NCI-H82 treated with DMSO at 0.1 percent for 48 hours (cell line): ENCODE data around the gene ULK4.
"Not testable (repeated sequence)": the region's sequence is repeated elsewhere in the genome, so short reads cannot be mapped to it uniquely, and the experiment has no call there.

Experiments used
- DNase-seq: peaks from one replicate; lab custom pipeline; 2025; ENCODE audit not compliant: unreplicated experiment; lab: John Stamatoyannopoulos, UW

ULK4 gene

DNA sequence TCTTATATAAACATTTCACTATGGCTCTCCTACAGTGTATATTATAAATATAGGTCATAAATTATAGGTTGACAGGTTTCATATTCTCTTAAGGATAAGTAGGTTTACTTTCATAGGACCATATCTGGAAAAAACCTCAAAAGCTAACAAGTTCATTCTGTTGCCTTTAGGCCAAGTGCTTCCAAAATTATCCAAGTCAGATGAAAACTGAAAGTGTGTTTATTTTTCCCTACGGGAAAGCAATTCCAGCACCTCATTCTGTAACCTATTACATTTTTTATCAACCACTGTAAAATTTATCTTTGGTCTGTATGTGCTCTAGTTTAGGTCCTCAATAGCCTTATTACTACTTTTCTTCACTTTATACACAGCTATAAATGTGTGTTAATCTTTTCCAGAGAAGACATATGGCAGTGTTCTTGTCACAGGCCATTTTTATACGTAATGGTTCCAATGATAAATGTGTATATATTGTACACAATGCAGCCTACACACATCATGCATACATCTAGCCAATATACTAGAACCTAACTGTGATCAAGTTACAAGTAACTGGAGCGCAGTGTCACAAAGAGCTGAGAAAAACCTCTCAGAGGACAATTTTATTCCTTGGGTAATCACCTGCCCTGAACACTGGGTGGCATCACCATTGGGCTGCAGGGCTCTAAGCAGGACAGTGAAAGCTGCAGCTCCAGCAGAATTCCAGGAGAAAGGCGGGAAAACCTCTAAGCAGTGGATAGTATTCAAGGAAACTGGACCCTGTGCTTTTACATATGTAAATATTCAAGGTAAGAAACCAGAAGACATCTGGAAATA, 511.3 kb downstream of the ULK4 start:
- no peak for DNase-seq

DNA sequence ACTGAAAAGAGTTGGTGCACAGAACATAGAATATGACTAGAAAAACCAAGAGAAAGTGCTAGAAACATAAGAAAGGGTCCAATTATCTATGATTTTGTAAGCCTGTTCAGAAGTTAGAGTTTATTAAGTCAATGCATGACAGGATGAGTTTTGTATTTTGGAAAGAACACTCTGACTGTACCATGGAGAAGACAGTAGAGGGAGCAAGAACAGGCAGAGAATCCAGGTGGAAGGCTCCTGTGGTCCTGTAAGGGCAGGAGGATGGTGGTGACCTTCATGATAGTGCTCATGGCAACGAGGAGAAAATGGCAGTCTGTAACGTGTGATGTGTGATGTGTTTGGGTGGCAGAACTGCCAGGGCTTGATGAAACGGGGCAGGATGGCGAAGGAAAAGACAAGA, 513.5 kb downstream of the ULK4 start:
- DNase-seq: no peak

DNA sequence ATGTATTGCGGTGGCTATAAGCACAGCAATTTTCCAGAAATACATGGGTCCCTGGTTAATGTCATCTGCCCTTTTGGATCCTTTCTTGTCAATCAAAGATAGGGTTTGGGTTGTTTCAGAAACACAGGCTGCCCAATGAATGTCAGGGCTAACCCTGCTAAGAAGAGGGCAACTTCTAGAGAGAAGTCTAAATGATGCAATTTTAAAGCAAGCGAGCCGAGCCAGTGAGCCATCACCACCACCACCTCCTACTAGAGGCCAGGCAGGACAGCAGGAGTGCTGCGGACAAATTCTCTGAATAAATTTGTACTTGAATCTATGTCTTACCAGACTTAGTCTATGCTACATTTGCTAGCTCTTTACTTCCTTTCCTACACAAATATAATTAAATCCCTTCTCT, 514.2 kb downstream of the ULK4 start:
- DNase-seq: no peak

DNA sequence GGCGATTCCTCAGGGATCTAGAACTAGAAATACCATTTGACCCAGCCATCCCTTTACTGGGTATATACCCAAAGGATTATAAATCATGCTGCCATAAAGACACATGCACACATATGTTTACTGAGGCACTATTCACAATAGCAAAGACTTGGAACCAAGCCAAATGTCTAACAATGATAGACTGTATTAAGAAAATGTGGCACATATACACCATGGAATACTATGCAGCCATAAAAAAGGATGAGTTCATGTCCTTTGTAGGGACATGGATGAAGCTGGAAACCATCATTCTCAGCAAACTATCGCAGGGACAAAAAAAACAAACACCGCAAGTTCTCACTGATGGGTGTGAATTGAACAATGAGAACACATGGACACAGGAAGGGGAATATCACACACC, 515.6 kb downstream of the ULK4 start:
- DNase-seq: not testable (repeated sequence)

DNA sequence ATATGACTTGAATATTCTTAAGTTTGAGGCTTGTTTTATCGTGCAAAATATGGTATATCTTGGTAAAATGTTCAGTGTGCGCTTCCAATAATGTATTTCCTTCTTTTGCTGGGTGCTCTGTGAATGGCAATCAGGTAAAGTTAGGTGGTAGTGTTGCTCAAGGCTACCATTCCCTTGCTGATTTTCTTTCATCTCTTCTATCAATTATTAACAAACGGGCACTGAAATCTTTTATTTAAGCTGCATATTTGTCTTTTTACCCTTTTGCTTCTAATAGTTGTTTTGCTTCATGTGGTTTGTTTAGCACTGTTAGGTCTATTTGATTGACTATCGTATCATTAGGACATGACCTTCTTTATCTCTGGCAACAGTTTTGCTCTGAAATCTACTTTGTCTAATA, 520.3 kb downstream of the ULK4 start:
- no peak for DNase-seq

DNA sequence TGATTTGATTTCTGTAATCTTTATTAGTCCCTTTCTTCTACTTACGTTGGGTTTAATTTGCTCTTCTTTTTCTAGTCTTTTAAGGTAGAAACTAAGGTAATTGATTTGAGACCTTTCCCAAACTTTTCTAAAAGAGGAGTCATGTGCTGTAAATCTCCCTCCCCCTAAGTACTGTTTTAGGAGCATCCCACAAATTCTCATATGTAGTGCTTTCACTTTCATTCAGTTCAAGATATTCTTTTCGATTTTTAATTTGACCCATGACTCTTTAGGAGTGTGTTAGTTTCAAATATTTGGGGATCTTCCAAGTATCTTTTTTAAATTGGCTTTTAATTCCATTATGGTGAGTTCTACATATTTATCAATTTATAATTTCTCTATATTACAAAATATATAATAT, 520.8 kb downstream of the ULK4 start:
- DNase-seq: no peak

DNA sequence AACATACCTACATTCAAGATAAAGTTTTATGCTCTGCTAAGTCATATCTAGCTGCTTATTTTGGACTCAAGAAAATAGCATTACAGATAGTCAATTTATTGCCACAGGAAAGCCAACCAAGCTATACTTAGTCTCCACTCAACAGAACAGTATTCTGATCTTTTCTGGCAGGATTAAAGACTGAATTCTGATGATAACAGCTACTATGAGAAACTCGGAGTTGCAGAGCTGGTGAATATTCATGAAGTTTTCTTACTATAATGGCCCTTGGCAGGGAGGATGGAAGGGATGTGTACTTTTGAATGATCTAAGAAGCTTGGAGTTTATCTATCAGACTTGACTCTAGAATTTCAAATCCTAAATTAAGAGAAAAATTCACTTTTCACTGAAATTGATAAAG, 524.9 kb downstream of the ULK4 start:
- no peak for DNase-seq

DNA sequence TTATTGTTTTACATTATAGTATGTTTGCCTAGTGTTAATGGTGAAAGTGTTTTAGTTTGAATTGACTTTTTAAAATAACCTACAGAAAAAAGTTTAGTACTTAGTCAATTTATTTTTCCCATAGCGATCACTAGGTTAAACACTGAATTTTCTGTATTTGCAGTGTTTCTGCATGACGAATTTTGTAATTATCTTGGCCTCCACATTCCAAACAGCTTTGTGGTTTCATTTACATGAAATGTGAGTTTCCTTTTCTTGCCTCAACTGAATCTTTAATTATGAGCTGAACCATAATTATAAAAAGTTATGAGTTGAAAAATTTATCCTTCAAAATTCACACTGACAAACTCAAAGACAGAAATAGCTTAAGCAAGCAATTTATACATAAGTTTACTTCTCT, 527.1 kb downstream of the ULK4 start:
- DNase-seq: no peak

DNA sequence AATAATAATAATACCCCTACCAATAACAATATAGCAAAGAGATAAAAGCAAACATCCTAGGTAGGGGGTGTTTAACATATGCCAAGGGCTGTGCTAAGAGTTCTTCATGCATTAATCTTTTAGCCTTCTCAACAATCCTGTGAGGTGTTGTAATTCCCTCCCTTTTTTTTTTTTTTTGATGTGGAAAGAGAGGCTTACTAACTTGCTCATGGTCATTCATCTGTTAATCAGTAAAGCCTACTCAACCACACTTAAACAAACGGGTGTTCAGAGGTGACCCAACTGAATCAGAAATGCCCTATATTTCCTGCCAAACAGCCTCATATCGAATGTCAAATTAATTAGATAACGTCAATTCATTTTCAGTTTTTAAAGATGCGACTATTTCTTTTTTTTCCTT, 530.5 kb downstream of the ULK4 start:
- no peak for DNase-seq

DNA sequence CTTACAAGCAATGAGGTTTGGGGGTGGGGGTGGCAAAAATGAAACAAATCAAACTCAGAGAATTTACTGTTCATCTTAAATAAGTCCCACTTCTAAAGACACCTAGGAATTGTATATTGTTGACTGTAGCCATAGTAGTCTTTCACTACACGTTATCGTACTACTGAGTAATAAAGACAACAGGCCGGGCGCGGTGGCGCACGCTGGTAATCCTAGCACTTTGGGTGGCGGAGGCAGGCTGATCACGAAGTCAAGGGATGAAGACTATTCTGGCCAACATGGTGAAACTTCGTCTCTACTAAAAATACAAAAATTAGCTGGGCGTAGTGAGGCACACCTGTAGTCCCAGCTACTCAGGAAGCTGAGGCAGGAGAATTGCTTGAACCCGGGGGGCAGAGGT, 531.0 kb downstream of the ULK4 start:
- no peak for DNase-seq

DNA sequence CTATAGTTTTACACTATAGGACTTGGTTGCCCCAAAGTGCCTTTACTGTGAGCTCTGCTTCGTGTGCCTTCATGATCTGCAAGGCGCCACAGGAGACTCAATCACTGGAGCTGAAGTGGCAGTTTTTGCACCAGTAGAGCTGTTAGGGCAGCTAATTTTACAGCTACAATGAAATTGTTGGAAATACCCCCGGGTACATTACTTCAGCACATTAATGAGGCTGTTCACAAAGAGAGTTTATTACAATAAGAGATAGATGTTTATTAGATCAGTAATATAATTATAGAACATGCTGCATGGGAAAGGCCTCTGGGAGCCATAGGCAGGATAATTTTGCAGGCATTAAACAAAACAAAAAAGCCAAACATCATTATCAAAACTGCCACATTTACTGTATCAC, 531.5 kb downstream of the ULK4 start:
- DNase-seq: no peak

DNA sequence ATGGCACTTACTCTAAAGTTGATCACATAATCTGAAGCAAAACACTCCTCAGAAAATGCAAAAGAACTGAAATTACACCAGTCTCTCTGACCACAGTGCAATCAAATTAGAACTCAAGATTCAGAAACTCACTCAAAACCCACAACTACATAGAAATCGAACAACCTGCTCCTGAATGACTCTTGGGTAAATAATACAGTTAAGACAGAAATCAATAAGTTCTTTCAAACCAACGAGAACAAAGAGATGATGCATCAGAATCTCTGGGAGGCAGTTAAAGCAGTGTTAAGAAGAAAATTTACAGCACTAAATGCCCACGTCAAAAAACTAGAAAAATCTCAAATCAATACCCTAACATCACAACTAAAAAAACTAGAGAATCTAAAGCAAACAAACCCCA, 535.4 kb downstream of the ULK4 start:
- DNase-seq: no peak

DNA sequence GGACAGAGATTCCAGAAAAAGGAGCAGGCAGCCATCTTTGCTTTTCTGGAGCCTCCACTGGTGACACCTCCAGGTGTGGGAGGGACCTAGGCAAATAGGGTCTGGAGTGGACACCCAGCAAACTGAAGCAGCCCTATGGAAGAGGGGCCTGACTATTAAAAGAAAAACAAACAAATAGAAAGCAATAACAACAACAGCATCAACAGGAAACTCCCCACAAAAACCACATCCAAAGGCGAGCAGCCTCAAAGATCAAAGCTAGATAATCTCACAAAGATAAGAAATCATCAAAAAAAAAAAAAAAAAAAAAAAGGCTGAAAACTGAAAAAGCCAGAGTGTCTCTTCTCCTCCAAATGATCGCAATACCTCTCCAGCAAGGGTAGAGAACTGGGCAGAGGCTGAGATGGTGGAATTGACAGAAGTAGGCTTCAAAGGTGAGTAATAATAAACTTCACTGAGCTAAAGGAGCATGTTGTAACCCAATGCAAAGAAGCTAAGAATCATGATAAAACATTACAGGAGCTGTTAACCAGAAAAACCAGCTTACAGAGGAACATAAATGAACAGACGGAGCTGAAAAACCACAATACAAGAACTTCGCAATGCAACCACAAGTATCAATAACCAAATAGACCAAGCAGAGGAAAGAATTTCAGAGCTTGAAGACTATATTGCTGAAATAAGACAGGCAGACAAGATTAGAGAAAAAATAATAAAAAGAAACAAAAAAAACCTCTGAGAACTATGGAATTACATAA, 537.2 kb downstream of the ULK4 start:
- no peak for DNase-seq

DNA sequence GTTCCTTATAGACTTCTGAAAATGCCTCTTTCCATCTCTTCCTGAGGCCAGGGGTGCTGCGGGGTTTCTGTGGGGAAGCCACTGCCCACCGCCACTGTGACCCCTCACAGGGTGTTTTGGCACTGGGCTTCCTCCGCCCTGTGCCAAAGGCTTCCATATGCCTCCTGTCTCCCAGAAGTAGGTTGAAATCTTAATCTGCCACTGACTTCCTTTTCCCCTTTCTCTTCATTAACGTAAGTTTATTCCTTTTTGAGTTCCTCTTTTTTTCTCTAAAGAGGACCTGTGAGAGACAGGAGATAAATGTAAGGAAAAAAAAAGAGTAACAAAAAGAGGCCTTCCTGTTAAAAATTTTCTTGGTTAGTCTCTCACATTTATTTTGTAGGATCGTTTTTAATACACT, 542.1 kb downstream of the ULK4 start:
- no peak for DNase-seq

DNA sequence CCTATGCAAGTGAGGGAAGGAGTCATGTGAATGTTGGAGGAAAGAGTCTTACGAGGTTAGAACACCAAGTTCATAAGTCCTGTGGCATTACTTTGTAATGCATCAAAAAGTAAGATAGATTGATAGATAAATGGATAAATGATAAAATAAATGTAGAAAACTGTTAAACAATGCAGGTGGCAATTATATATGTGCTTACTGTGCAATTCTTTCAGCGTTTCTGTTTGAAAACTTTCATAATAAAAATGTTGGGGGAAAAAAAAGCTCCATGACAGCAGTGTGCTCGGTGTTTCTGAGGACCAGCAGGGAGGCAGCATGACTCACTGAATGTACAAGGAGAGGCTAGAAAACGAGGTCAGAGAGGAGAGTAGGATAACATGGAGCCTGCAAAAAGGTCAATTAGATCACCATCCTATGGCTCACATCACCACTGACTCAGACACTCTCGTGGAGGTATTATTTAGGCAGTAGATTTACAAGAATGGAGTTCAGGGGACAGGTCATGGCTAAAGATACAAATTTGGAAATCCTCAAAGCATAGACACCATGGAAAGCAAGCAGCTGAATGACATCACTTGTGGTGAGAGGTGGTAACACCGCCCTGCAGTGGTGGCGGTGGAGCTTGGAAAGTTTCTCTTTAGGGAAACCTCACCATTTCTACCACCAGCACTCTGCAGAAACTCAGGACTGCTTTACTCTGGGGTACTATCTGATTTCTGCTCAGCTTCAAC, 542.8 kb downstream of the ULK4 start:
- no peak for DNase-seq

DNA sequence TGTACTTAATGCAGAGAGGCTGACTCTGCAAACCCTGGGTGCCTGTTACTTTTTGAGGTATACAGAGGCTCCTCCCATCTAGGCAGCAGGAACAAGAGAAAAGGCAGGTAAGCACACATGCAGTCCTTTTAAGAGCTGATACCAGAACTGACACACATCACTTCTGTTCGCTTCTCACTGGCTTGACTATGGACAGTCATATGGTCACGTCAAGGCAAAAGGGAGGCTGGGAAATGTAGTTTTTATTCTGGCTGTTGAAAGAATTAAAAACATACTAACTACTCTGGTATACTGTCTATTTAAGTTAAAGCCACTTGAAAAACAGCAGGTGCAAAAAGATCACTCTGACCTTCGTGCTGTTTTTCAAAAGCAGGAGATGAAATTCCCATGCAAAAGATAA, 544.3 kb downstream of the ULK4 start:
- DNase-seq: no peak

DNA sequence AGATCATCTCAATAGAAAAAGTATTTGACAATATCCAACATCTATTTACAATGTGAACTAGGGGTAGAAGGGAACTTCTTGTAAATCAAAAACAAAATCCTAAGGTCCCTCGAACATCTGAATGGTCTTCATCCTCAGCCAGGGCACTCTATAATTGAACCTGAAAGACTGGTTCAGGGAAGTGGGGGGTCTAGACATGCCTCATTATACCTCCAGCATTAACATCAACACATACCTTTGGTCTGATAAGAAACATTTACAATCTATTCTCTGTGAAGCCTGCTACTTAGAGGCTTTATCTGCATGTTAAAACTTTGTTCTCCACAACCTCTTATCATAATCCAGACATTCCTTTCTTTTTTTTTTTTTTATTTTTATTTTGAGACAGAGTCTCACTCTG, 550.8 kb downstream of the ULK4 start:
- DNase-seq: no peak

DNA sequence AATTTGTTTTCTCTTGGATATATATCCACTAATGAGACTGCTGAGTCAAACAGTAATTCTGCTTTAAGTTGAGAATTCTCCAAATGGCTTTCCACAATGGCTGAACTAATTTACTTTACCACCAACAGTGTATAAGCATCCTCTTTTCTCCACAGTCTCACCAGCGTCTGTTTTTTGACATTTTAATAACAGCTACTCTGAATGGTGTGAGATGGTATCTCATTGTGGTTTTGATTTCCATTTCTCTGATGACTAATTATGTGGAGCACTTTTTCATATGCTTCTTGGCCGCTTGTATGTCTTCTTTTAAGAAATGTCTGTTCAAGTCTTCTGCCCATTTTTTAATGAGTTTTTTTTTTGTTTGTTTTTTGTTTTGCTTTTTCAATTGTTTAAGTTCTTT, 556.4 kb downstream of the ULK4 start:
- no peak for DNase-seq

DNA sequence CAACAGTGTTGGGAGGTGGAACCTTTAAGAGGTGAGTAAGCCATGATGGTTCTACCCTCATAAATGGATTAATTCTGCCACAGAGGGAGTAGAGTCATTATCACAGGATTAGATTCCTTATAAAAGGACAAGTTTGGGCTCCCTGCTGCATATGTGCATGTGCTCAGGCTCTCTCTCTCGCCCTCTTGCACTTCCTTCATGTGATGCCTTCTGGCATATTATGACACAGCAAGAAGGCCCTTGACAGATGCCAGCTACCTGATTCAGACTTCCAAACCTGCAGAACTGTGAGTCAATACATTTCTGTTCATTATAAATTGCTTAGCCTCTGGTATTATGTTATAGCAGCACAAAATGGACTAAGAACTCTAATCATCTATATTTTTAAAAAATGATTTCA, 557.3 kb downstream of the ULK4 start:
- no peak for DNase-seq

DNA sequence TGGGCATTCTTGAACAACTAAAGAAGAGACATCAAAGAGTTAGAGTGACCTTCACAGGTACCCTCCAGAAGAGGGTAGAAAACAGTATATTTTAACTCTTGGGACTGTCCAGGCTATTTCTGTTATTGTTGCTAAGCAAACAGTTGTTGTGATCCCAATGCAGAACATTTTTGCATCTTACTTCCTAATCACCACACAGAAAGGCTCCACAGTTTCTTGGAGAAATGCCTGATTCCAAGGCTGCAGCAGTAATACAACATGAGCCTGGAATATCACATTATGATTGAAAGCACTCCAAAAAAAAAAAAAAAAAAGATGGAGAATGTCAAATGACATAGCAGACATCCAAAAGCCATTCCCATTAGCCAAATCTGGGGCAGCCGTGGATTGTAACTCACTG, 567.0 kb downstream of the ULK4 start:
- DNase-seq: no peak

DNA sequence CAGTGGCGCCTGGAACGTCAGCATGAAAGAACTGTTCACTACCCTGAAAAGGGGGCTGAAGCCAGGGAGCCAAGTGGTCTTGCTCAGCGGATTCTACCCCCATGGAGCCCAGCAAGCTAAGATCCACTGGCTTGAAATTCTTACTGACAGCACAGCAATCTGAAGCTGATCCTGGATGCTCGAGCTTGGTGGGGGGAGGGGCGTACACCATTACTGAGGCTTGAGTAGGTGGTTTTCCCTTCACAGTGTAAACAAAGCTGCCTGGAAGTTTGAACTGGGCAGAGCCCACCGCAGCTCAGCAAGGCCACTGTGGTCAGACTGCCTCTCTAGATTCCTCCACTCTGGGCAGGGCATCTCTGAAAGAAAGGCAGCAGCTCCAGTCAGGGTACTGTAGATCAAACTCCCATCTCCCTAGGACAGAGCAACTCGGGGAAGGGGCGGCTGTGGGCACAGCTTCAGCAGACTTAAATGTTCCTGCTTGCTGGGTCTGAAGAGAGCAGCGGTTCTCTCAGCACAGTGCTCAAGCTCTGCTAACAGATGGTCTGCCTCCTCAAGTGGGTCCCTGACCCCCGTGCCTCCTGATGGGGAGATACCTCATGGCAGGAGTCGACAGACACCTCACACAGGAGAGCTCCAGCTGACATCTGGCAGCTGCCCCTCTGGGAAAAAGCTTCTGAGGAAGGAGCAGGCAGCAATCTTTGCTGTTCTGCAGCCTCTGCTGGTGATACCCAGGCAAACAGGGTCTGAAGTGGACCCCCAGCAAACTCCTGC, 591.0 kb downstream of the ULK4 start:
- not testable (repeated sequence) for DNase-seq
